ENCODE measurements around the gene PTTG1.

DNA sequence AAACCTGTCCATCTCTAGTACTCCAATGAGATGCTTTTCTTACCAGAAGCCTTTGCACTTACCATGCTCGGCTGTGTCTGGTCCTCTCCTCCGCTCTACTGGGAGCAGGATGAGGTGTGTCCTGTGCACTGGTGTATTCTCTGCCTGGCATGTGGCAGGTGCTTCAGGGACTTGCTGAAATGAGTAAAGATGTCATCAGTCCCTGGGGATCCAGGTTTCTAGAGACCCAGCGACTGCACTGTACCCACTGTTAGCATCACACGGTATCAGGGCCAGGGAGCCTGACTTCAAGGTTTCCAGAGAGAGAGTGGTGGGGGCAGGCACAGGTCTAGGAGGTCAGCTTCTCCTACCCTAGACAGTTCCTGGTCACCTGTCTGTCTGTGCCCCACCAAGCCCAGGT lies 10.5 kb downstream of the PTTG1 start:
- TF ChIP-seq, protein P1, sequence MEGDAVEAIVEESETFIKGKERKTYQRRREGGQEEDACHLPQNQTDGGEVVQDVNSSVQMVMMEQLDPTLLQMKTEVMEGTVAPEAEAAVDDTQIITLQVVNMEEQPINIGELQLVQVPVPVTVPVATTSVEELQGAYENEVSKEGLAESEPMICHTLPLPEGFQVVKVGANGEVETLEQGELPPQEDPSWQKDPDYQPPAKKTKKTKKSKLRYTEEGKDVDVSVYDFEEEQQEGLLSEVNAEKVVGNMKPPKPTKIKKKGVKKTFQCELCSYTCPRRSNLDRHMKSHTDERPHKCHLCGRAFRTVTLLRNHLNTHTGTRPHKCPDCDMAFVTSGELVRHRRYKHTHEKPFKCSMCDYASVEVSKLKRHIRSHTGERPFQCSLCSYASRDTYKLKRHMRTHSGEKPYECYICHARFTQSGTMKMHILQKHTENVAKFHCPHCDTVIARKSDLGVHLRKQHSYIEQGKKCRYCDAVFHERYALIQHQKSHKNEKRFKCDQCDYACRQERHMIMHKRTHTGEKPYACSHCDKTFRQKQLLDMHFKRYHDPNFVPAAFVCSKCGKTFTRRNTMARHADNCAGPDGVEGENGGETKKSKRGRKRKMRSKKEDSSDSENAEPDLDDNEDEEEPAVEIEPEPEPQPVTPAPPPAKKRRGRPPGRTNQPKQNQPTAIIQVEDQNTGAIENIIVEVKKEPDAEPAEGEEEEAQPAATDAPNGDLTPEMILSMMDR (conservative IDR thresholded peaks at IDR 0.05) = no peak
- no peak for TF ChIP-seq EZH2 (IDR thresholded peaks at IDR 0.05; ENCODE audit: low read depth)

All from PC-9 (cell line).